Ishikawa (cell line): ENCODE results near the gene PHACTR4.

Experiments used
- CEBPB ChIP-seq: IDR thresholded peaks from 2 replicates; pipeline ENCODE4 v1.6.1; 2012
- CREB1 ChIP-seq: IDR thresholded peaks from 2 replicates; pipeline ENCODE4 v1.6.1; 2012; ENCODE audit warnings: low read depth
- EGR1 ChIP-seq: IDR thresholded peaks from 2 replicates; pipeline ENCODE4 v1.6.1; 2012
- EP300 ChIP-seq: IDR thresholded peaks from 2 replicates; pipeline ENCODE4 v1.6.1; 2012; ENCODE audit warnings: borderline replicate concordance
- FOXM1 ChIP-seq: IDR thresholded peaks from 2 replicates; pipeline ENCODE4 v1.6.1; 2012; ENCODE audit warnings: low read depth, borderline replicate concordance
- MAX ChIP-seq: IDR thresholded peaks from 2 replicates; pipeline ENCODE4 v1.6.1; 2012
- NFIC ChIP-seq: IDR thresholded peaks from 2 replicates; pipeline ENCODE4 v1.6.1; 2012
- RAD21 ChIP-seq: IDR thresholded peaks from 2 replicates; pipeline ENCODE4 v1.6.1; 2012; ENCODE audit warnings: low read depth
- REST ChIP-seq: IDR thresholded peaks from 2 replicates; pipeline ENCODE4 v1.6.1; 2012; ENCODE audit warnings: low read depth, mild to moderate bottlenecking
- TAF1 ChIP-seq: IDR thresholded peaks from 2 replicates; pipeline ENCODE4 v1.6.1; 2012; ENCODE audit warnings: low read depth, mild to moderate bottlenecking
- TCF12 ChIP-seq: IDR thresholded peaks from 2 replicates; pipeline ENCODE4 v1.6.1; 2012; ENCODE audit warnings: low read depth
- TEAD4 ChIP-seq: IDR thresholded peaks from 2 replicates; pipeline ENCODE4 v1.6.1; 2012
- USF1 ChIP-seq: IDR thresholded peaks from 2 replicates; pipeline ENCODE4 v1.6.1; 2012
- YY1 ChIP-seq: IDR thresholded peaks from 2 replicates; pipeline ENCODE4 v1.6.1; 2012; ENCODE audit warnings: low read depth
- ZBTB7A ChIP-seq: IDR thresholded peaks from 2 replicates; pipeline ENCODE4 v1.6.1; 2012; ENCODE audit warnings: low read depth

The PHACTR4 gene

GRCh38 chr1:28482138-28482537 is 112.6 kb downstream of the PHACTR4 start:
- TF ChIP-seq CEBPB (no peak), NFIC (no peak), YY1 (no peak), CREB1 (no peak), REST (no peak), EP300 (no peak), TCF12 (no peak), TEAD4 (no peak), EGR1 (no peak), TAF1 (no peak), USF1 (no peak), MAX (no peak)

- no peak for TF ChIP-seq TEAD4
- no peak for TF ChIP-seq REST
- TF ChIP-seq TAF1 = no peak
- TF ChIP-seq MAX = no peak
- TF ChIP-seq USF1 = no peak
- no peak for TF ChIP-seq NFIC
- TF ChIP-seq EGR1 = no peak
- no peak for TF ChIP-seq YY1
- no peak for TF ChIP-seq EP300
- no peak for TF ChIP-seq TCF12
- TF ChIP-seq FOXM1 = no peak
- no peak for TF ChIP-seq ZBTB7A
- TF ChIP-seq RAD21 = no peak
- TF ChIP-seq CEBPB = no peak
- no peak for TF ChIP-seq CREB1
These were observed 113.2 kb downstream of the PHACTR4 start for GRCh38 chr1:28482702-28483101.

GRCh38 chr1:28494737-28495136 is 125.2 kb downstream of the PHACTR4 start:
- TF ChIP-seq EP300 (no peak), CEBPB (no peak), USF1 (no peak), YY1 (no peak), EGR1 (no peak), RAD21 (no peak), REST (no peak), TAF1 (no peak), TEAD4 (no peak), TCF12 (no peak), CREB1 (no peak), ZBTB7A (no peak), FOXM1 (no peak), MAX (no peak)

- no peak for TF ChIP-seq USF1
- TF ChIP-seq YY1 = no peak
These were observed 130.0 kb downstream of the PHACTR4 start for GRCh38 chr1:28499553-28499952.
